WTC11 (cell line): ENCODE results near the gene NOXO1. TPM values are rescaled to one million over a fixed set of nuclear protein-coding genes. Genes with fewer than 3 reads are reported as not detected.

ENCODE experiments used
- ATAC-seq: fragments of 200-7000 bp; cut with Tn5 transposase; 2 replicates; pipeline ENCODE4 v1.10.0; 2021; ENCODE audit warnings: mild to moderate bottlenecking, moderate library complexity
- CTCF ChIA-PET: fragments of 300-600 bp; sonication (Branson Sonifier 250); formaldehyde crosslinking; loops from one replicate; lab custom pipeline; 2021; ENCODE audit warnings: antibody characterized with exemption; lab: Charles Lee
- POLR2A ChIA-PET: fragments of 350-600 bp; sonication (Branson Sonifier 250); formaldehyde crosslinking; loops from one replicate; lab custom pipeline; 2021; ENCODE audit warnings: antibody characterized with exemption; lab: Charles Lee
- DNase-seq: peaks from one replicate; pipeline ENCODE4 v3.0.0; 2021; ENCODE audit warnings: low spot score
- H3K27ac Mint-ChIP-seq: 2 replicates; pipeline ENCODE4 v1.8.0; 2021; ENCODE audit warnings: mixed read lengths
- H3K27me3 Mint-ChIP-seq: 2 replicates; pipeline ENCODE4 v1.8.0; 2021; ENCODE audit warnings: low read depth, mild to moderate bottlenecking, moderate library complexity, mixed read lengths
- H3K36me3 Mint-ChIP-seq: 2 replicates; pipeline ENCODE4 v1.8.0; 2021; ENCODE audit warnings: mixed read lengths
- H3K4me1 Mint-ChIP-seq: 2 replicates; pipeline ENCODE4 v1.8.0; 2022; ENCODE audit warnings: mixed read lengths
- H3K4me3 Mint-ChIP-seq: 2 replicates; pipeline ENCODE4 v1.8.0; 2021; ENCODE audit warnings: mild to moderate bottlenecking, moderate library complexity, mixed read lengths
- H3K9me3 Mint-ChIP-seq: 2 replicates; pipeline ENCODE4 v1.8.0; 2021; ENCODE audit warnings: mixed read lengths
- ARID4B ChIP-seq: sonication (generic); formaldehyde crosslinking; IDR thresholded peaks from 2 replicates; pipeline ENCODE4 v1.8.0; 2023; ENCODE audit warnings: missing genetic modification reagents, mild to moderate bottlenecking, borderline replicate concordance
- CREB1 ChIP-seq: sonication (generic); formaldehyde crosslinking; IDR thresholded peaks from 2 replicates; pipeline ENCODE4 v1.8.0; 2023; ENCODE audit warnings: mild to moderate bottlenecking, missing genetic modification reagents
- ELF4 ChIP-seq: sonication (generic); formaldehyde crosslinking; IDR thresholded peaks from 2 replicates; pipeline ENCODE4 v1.8.1; 2022; ENCODE audit warnings: low read depth, mild to moderate bottlenecking, moderate library complexity, missing genetic modification reagents
- ESRRA ChIP-seq: sonication (generic); formaldehyde crosslinking; IDR thresholded peaks from 2 replicates; pipeline ENCODE4 v1.8.1; 2022; ENCODE audit warnings: mild to moderate bottlenecking, missing genetic modification reagents, borderline replicate concordance
- GABPB1 ChIP-seq: sonication (generic); formaldehyde crosslinking; IDR thresholded peaks from 2 replicates; pipeline ENCODE4 v1.8.1; 2023; ENCODE audit warnings: mild to moderate bottlenecking, missing genetic modification reagents
- MLX ChIP-seq: sonication (generic); formaldehyde crosslinking; IDR thresholded peaks from 2 replicates; pipeline ENCODE4 v1.8.1; 2023; ENCODE audit warnings: mild to moderate bottlenecking, missing genetic modification reagents, moderate library complexity
- MXD4 ChIP-seq: fragments of 250-450 bp; sonication (Bioruptor Pico); IDR thresholded peaks from 2 replicates; pipeline ENCODE4 v1.8.0; 2021; ENCODE audit warnings: mild to moderate bottlenecking, moderate library complexity, borderline replicate concordance
- SMAD4 ChIP-seq: sonication (generic); formaldehyde crosslinking; IDR thresholded peaks from 2 replicates; pipeline ENCODE4 v1.8.0; 2022; ENCODE audit warnings: mild to moderate bottlenecking, missing genetic modification reagents
- SOX15 ChIP-seq: fragments of 250-450 bp; sonication (Bioruptor Pico); IDR thresholded peaks from 2 replicates; pipeline ENCODE4 v1.9.0; 2021; ENCODE audit warnings: mild to moderate bottlenecking
- TEAD1 ChIP-seq: sonication (generic); formaldehyde crosslinking; IDR thresholded peaks from 2 replicates; pipeline ENCODE4 v1.8.0; 2022; ENCODE audit warnings: mild to moderate bottlenecking, missing genetic modification reagents
- ZBTB43 ChIP-seq: sonication (generic); formaldehyde crosslinking; IDR thresholded peaks from 2 replicates; pipeline ENCODE4 v1.8.1; 2023; ENCODE audit warnings: mild to moderate bottlenecking, missing genetic modification reagents
- ZNF232 ChIP-seq: sonication (generic); formaldehyde crosslinking; IDR thresholded peaks from 2 replicates; pipeline ENCODE4 v1.8.0; 2022; ENCODE audit warnings: mild to moderate bottlenecking, missing genetic modification reagents
- ZNF317 ChIP-seq: sonication (generic); formaldehyde crosslinking; IDR thresholded peaks from 2 replicates; pipeline ENCODE4 v1.8.1; 2023; ENCODE audit warnings: low read depth, mild to moderate bottlenecking, moderate library complexity, missing genetic modification reagents, borderline replicate concordance
- ZNF671 ChIP-seq: fragments of 250-450 bp; sonication (Bioruptor Pico); IDR thresholded peaks from 2 replicates; pipeline ENCODE4 v1.8.0; 2021; ENCODE audit warnings: mild to moderate bottlenecking
- total RNA-seq: library from RNA; stranded (reverse); gene quantifications from 3 replicates; pipeline ENCODE4 v1.2.3, GENCODE V29; 2021
- TF ChIP-seq, protein P1 (sequence below): sonication (generic); formaldehyde crosslinking; IDR thresholded peaks from 2 replicates; pipeline ENCODE4 v1.8.1; 2022; ENCODE audit warnings: mild to moderate bottlenecking, moderate library complexity, missing genetic modification reagents
- TF ChIP-seq, protein P2 (sequence below): sonication (generic); formaldehyde crosslinking; IDR thresholded peaks from 2 replicates; pipeline ENCODE4 v1.8.1; 2023; ENCODE audit warnings: mild to moderate bottlenecking, missing genetic modification reagents, borderline replicate concordance
- TF ChIP-seq, protein P3 (sequence below): fragments of 250-450 bp; sonication (Bioruptor Pico); IDR thresholded peaks from 2 replicates; pipeline ENCODE4 v1.9.0; 2021; ENCODE audit warnings: mild to moderate bottlenecking

Gene NOXO1
- total RNA-seq, 1 experiment from 2014 or later = 5.7 TPM

- peak; percentile 26 for ATAC-seq
- Mint-ChIP-seq H3K4me3 (peak overlapping the region; percentile 55), H3K9me3 (no peaks in the 10 kb centered on the region), H3K27ac (no peak overlapping the region), H3K27me3 (peaks cover 24% of the 10 kb centered on the region), H3K4me1 (peaks cover 17% of the 10 kb centered on the region), H3K36me3 (peaks cover 5% of the 10 kb centered on the region)
- CTCF ChIA-PET = interaction anchor here (0.6 to 6.4 kb wide), 14 partner anchors 9 to 558 kb away, joined by 3 to 59 read pairs (median 5); partner anchors contain the start of genes GFER, NTHL1 and TSC2
- peak; percentile 86 for DNase-seq
- POLR2A ChIA-PET = interaction anchor here (1.1 to 1.7 kb wide), 5 partner anchors 12 to 162 kb away, joined by 3 to 13 read pairs (median 4); partner anchors contain the start of genes RPS2, TBL3 and TRAF7
- TF ChIP-seq GABPB1 = no peak
- TF ChIP-seq ARID4B (CRISPR knock-in tag) = 0 out of 2 replicates have a peak, but pooled peaks have one; percentile 41
Observed at GRCh38 chr16:1992704-1993317, 11.5 kb upstream of the NOXO1 start.

- Mint-ChIP-seq H3K27me3 (peaks cover 24% of the 10 kb centered on the region), H3K4me3 (peak overlapping the region; percentile 76), H3K9me3 (no peaks in the 10 kb centered on the region), H3K36me3 (peaks cover under 1% of the 10 kb centered on the region; the same call in 1 of the 2 replicates), H3K4me1 (peaks cover 17% of the 10 kb centered on the region), H3K27ac (no peak overlapping the region)
- POLR2A ChIA-PET = interaction anchor here (0.7 to 1.7 kb wide), 5 partner anchors 13 to 163 kb away, joined by 3 to 13 read pairs (median 4); partner anchors contain the start of genes RPS2, TBL3 and TRAF7
- CTCF ChIA-PET = interaction anchor here (0.5 to 6.4 kb wide), 19 partner anchors 8 to 1209 kb away, joined by 3 to 59 read pairs (median 5); partner anchors contain the start of genes GFER, NTHL1 and TSC2
- ATAC-seq (peak; percentile 72), DNase-seq (peak; percentile 99)
- TF ChIP-seq ZNF671 (CRISPR knock-in tag) (no peak), ZNF317 (peak; percentile 66; the same call in 1 of the 2 replicates), ELF4 (CRISPR knock-in tag) (peak; percentile 89; the same call in 1 of the 2 replicates), MXD4 (no peak), ZNF232 (peak; percentile 77; the same call in 1 of the 2 replicates), MLX (no peak), SOX15 (no peak), ZBTB43 (CRISPR knock-in tag) (peak; percentile 83), TEAD1 (peak; percentile 96), CREB1 (CRISPR knock-in tag) (peak; percentile 84; the same call in 1 of the 2 replicates), SMAD4 (peak; percentile 82; the same call in 1 of the 2 replicates), ESRRA (CRISPR knock-in tag) (peak; percentile 80)
- TF ChIP-seq, protein P1, sequence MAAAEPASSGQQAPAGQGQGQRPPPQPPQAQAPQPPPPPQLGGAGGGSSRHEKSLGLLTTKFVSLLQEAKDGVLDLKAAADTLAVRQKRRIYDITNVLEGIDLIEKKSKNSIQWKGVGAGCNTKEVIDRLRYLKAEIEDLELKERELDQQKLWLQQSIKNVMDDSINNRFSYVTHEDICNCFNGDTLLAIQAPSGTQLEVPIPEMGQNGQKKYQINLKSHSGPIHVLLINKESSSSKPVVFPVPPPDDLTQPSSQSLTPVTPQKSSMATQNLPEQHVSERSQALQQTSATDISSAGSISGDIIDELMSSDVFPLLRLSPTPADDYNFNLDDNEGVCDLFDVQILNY (CRISPR knock-in tag) = peak; percentile 70; the same call in 1 of the 2 replicates
- TF ChIP-seq, protein P2, sequence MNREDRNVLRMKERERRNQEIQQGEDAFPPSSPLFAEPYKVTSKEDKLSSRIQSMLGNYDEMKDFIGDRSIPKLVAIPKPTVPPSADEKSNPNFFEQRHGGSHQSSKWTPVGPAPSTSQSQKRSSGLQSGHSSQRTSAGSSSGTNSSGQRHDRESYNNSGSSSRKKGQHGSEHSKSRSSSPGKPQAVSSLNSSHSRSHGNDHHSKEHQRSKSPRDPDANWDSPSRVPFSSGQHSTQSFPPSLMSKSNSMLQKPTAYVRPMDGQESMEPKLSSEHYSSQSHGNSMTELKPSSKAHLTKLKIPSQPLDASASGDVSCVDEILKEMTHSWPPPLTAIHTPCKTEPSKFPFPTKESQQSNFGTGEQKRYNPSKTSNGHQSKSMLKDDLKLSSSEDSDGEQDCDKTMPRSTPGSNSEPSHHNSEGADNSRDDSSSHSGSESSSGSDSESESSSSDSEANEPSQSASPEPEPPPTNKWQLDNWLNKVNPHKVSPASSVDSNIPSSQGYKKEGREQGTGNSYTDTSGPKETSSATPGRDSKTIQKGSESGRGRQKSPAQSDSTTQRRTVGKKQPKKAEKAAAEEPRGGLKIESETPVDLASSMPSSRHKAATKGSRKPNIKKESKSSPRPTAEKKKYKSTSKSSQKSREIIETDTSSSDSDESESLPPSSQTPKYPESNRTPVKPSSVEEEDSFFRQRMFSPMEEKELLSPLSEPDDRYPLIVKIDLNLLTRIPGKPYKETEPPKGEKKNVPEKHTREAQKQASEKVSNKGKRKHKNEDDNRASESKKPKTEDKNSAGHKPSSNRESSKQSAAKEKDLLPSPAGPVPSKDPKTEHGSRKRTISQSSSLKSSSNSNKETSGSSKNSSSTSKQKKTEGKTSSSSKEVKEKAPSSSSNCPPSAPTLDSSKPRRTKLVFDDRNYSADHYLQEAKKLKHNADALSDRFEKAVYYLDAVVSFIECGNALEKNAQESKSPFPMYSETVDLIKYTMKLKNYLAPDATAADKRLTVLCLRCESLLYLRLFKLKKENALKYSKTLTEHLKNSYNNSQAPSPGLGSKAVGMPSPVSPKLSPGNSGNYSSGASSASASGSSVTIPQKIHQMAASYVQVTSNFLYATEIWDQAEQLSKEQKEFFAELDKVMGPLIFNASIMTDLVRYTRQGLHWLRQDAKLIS (CRISPR knock-in tag) = 0 out of 2 replicates have a peak, but pooled peaks have one; percentile 51
- TF ChIP-seq, protein P3, sequence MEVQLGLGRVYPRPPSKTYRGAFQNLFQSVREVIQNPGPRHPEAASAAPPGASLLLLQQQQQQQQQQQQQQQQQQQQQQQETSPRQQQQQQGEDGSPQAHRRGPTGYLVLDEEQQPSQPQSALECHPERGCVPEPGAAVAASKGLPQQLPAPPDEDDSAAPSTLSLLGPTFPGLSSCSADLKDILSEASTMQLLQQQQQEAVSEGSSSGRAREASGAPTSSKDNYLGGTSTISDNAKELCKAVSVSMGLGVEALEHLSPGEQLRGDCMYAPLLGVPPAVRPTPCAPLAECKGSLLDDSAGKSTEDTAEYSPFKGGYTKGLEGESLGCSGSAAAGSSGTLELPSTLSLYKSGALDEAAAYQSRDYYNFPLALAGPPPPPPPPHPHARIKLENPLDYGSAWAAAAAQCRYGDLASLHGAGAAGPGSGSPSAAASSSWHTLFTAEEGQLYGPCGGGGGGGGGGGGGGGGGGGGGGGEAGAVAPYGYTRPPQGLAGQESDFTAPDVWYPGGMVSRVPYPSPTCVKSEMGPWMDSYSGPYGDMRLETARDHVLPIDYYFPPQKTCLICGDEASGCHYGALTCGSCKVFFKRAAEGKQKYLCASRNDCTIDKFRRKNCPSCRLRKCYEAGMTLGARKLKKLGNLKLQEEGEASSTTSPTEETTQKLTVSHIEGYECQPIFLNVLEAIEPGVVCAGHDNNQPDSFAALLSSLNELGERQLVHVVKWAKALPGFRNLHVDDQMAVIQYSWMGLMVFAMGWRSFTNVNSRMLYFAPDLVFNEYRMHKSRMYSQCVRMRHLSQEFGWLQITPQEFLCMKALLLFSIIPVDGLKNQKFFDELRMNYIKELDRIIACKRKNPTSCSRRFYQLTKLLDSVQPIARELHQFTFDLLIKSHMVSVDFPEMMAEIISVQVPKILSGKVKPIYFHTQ (CRISPR knock-in tag) = no peak
Observed at GRCh38 chr16:1991948-1992703, 10.9 kb upstream of the NOXO1 start.
